Heart left ventricle (tissue), 16 donors: ENCODE results near the gene RPP25L. TPM values are rescaled to one million over a fixed set of nuclear protein-coding genes. Genes with fewer than 3 reads are reported as not detected.
A peak's percentile ranks its signal among the peaks of the same experiment; 100 is the strongest.

Experiments used
- ATAC-seq, 4 donors: fragments of 200-7000 bp; cut with Tn5 transposase; one replicate each; pipeline ENCODE4 v1.9.1; 2020 to 2022; ENCODE audit warnings: moderate library complexity in 4 of 4, mild to moderate bottlenecking in 3 of 4, moderate number of reproducible peaks in 1 of 4
- DNase-seq, 5 donors: peaks; one replicate each; pipeline ENCODE4 v3.0.0-alpha.2; 2020
- H3K27ac ChIP-seq, 12 donors: fragments of 200-600 bp; sonication (generic) in 4 of 12; one replicate each; pipeline versions ENCODE4 v1.5.0 to v1.8.0; 2016 to 2022; ENCODE audit warnings: mild to moderate bottlenecking in 2 of 12
- H3K27me3 ChIP-seq, 9 donors: fragments of 200-600 bp; sonication (generic) in 2 of 9; one replicate each; pipeline versions ENCODE4 v1.5.1 to v1.8.0; 2016 to 2022; ENCODE audit warnings: mild to moderate bottlenecking in 3 of 9
- H3K36me3 ChIP-seq, 9 donors: fragments of 200-600 bp; sonication (generic) in 2 of 9; one replicate each; pipeline versions ENCODE4 v1.5.0 to v1.8.0; 2018 to 2022; ENCODE audit warnings: mild to moderate bottlenecking in 2 of 9
- H3K4me1 ChIP-seq, 12 donors: fragments of 200-600 bp; sonication (generic) in 4 of 12; one replicate each; pipeline versions ENCODE4 v1.5.0 to v1.8.0; 2016 to 2022; ENCODE audit warnings: mild to moderate bottlenecking in 3 of 12
- H3K4me3 ChIP-seq, 12 donors: fragments of 200-600 bp; sonication (generic) in 4 of 12; one replicate each; pipeline versions ENCODE4 v1.5.0 to v1.8.0; 2017 to 2022; ENCODE audit warnings: mild to moderate bottlenecking in 9 of 12, moderate library complexity in 4 of 12
- H3K9me3 ChIP-seq, 12 donors: fragments of 200-600 bp; sonication (generic) in 4 of 12; one replicate each; pipeline versions ENCODE4 v1.5.0 to v1.8.0; 2016 to 2022; ENCODE audit warnings: mild to moderate bottlenecking in 1 of 12
- POLR2A ChIP-seq, 2 donors: fragments of 450-650 bp; IDR thresholded peaks; one replicate each; pipeline ENCODE4 v1.6.1; 2017; ENCODE audit warnings: antibody characterized with exemption in 2 of 2, mild to moderate bottlenecking in 2 of 2, moderate library complexity in 2 of 2
- WGBS, 4 donors: extraction: QIAGEN DNeasy Blood & Tissue Kit in 2 of 4; methylation state at CpG; one replicate each; pipeline versions ENCODE4 v1.1.5 to v1.1.7; 2013 to 2018; 5-methylcytosine and 5-hydroxymethylcytosine counted together
- intact Hi-C, 10 donors: fragments of 100-400 bp; cut with DNase I; formaldehyde crosslinking; loops; one replicate each; pipeline versions ENCODE4 v1.11.1 to v1.14.2; 2022
- polyA plus RNA-seq, 2 donors: library from polyadenylated mRNA; stranded (reverse); fragments of 200-250 nt; gene quantifications; one replicate each; pipeline ENCODE4 v1.2.3, GENCODE V29; 2013
- total RNA-seq, 9 donors: library from RNA; depleted of rRNA in 2 of 9; stranded (reverse); fragments of >200 nt in 2 of 9; fragmentation: NEBNext Ultra II Directional in 3 of 9; extraction: Animal tissue kit (Norgen Biotek cat#: 25700) in 3 of 9; gene quantifications; one replicate each; pipeline versions ENCODE4 v1.1.0 to v1.2.4, GENCODE V29; 2016 to 2023
- TF ChIP-seq, protein P1 (sequence below), 12 donors: fragments of 200-600 bp; sonication (generic) in 4 of 12; IDR thresholded peaks; one replicate each; pipeline versions ENCODE4 v1.5.0 to v1.8.0; 2018 to 2022; ENCODE audit warnings: antibody characterized with exemption in 12 of 12, mild to moderate bottlenecking in 5 of 12
- donor health status: ischemic (EF 13 %, LVEDD 7.1; RV severe dilation, severe dysfunction).
- donor health status: healthy with polysubstance abuse.
- donor health status: DM: no; HTN: yes; CAD: no.
- donor health status: DM: no; HTN: no; CAD: no.
- donor health status: ischemic (EF 25% LVEDD 6.9; RV normal size, moderate dysfunction).
- donor health status: ischemic (EF 25% LVEDD 5.7; RV mildly dilated, moderate dysfunction).
- donor health status: healthy.
- donor health status: DM: yes; HTN: yes; CAD: no.
- donor health status: ischemic (EF 35%, LVEDD 5.7; RV mildly dilated, moderate dysfunction).
- donor health status: nonischemic (EF 11% LVEDD 7.7; RV severe dilation, severe dysfunction).
- donor health status: DM: yes; HTN: yes; CAD: no.
- donor health status: PGD.
- donor health status: ischemic (EF 29% LVEDD 5.4; RV normal size, mild dysfunction).
- donor health status: nonischemic (EF 23%, LVEDD 6.1; RV moderate dilation, normal function).

The RPP25L gene
- total and polyA plus RNA-seq, 11 donors = 22.5 to 79.2 (median 38.3) TPM

DNA sequence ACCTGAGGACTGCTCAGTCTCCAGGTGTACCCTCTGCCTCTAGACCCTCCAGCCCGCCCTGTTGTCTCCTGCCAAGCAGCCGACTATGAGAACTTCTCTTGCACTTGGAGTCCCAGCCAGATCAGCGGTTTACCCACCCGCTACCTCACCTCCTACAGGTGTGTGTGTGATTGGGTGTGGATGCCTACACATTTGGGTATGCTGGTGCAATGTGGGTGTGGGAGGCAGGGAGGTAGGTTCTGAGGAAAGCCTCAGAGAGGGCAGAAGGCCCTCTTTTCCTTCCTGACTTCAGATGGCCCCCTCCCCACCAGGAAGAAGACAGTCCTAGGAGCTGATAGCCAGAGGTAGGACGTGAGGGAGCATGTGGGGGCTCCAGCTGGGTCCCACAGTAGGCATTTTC, 45.1 kb upstream of the RPP25L start:
- ATAC-seq = no peak
- Histone ChIP-seq H3K27ac (no peak overlapping the region), H3K9me3 (no peaks in the 10 kb centered on the region), H3K36me3 (peaks cover 0 to 39% (median 24%) of the 10 kb centered on the region in 9 donors), H3K27me3 (no peaks in the 10 kb centered on the region), H3K4me3 (no peak overlapping the region), H3K4me1 (peaks cover 7 to 48% (median 33%) of the 10 kb centered on the region in 12 donors)
- 92 to 95% (median 94%) methylated on average over 5 of the region's 5 CpGs for WGBS, 4 donors
- intact Hi-C loops = no loop called here
- no peak for DNase-seq
- TF ChIP-seq, protein P1, sequence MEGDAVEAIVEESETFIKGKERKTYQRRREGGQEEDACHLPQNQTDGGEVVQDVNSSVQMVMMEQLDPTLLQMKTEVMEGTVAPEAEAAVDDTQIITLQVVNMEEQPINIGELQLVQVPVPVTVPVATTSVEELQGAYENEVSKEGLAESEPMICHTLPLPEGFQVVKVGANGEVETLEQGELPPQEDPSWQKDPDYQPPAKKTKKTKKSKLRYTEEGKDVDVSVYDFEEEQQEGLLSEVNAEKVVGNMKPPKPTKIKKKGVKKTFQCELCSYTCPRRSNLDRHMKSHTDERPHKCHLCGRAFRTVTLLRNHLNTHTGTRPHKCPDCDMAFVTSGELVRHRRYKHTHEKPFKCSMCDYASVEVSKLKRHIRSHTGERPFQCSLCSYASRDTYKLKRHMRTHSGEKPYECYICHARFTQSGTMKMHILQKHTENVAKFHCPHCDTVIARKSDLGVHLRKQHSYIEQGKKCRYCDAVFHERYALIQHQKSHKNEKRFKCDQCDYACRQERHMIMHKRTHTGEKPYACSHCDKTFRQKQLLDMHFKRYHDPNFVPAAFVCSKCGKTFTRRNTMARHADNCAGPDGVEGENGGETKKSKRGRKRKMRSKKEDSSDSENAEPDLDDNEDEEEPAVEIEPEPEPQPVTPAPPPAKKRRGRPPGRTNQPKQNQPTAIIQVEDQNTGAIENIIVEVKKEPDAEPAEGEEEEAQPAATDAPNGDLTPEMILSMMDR (IDR thresholded peaks at IDR 0.05) = no peak
- TF ChIP-seq POLR2A (IDR thresholded peaks at IDR 0.05) = no peak

DNA sequence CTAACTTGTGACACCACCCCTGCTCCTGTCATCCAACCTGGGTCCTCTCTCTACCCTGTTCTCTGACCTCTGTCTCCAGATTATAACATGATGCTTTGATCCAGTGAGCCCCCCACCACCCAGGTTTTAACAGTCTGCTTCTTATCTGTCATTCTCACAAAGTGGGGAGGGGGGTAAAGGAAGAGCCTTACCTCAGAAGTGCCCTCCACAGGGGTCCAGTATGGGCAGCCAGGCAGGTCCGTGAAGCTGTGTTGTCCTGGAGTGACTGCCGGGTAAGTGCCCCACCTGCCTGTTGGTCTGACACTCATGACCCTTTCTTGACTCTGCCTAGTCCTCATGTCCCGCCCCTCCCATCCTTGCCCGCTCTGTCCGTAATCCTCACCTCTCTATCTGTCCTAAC, 43.5 kb upstream of the RPP25L start:
- DNase-seq = no peak

DNA sequence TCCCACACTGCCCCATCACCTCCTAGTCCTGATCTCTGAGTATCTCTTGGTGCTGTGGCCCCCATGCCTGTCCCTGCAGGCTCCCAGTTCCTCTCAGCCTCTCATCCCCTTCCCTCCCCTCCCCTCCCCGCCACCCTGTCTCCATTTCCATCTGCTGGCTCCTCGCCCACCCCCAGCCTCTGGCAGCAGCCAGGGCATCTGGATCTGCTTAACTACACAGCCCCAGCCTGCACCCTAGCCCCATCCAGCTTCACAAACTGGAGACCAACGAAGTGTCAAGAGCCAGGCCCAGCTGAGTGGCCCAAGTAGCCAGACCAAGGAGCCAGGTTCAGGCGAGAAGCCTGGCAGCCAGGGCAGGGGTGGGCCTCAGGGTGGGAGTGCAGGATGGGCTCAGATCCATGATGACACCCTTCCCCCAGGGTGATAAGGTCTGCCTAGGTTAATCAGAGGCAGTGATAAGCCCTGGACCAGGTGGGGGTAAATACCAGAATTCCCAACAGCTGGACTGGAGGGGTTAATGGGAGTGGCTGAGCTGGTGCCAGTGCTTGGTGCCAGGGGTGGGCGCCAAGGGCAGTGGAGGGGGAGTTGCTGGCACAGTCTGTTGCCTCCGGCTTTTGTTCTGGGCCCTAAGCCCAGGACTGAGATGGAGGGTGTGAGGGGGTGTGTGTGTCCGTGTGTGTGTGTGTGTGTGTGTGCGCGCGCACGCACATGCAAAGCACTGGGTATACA, 42.6 kb upstream of the RPP25L start:
- Histone ChIP-seq H3K27me3 (no peaks in the 10 kb centered on the region), H3K27ac (peak overlapping the region; percentile 43 to 95 (median 86)), H3K9me3 (no peaks in the 10 kb centered on the region), H3K36me3 (peaks cover 0 to 22% (median 10%) of the 10 kb centered on the region in 9 donors), H3K4me1 (peaks cover 7 to 61% (median 43%) of the 10 kb centered on the region in 12 donors), H3K4me3 (peak overlapping the region in 3 of 12 donors; percentile 22 to 61 (median 24))
- 29 to 49% (median 40%) methylated on average over 10 to 11 of the region's 11 CpGs for WGBS, 4 donors
- ATAC-seq = peak; percentile 47 to 81 (median 67)
- peak; percentile 81 to 88 (median 83) for DNase-seq
- TF ChIP-seq POLR2A (IDR thresholded peaks at IDR 0.05) = no peak
- TF ChIP-seq, protein P1 (IDR thresholded peaks at IDR 0.05) = no peak
- intact Hi-C loops = loop anchor here in 1 of 10 donors (5.0 kb wide), 1 partner anchor 48 kb away; no protein-coding TSS in a partner anchor

More for the DNA sequence above, 43.5 kb upstream of the RPP25L start:
- Histone ChIP-seq H3K9me3 (no peaks in the 10 kb centered on the region), H3K4me1 (peaks cover 7 to 61% (median 43%) of the 10 kb centered on the region in 12 donors), H3K27me3 (no peaks in the 10 kb centered on the region), H3K4me3 (no peak overlapping the region), H3K36me3 (peaks cover 0 to 27% (median 10%) of the 10 kb centered on the region in 9 donors), H3K27ac (peak overlapping the region in 10 of 12 donors; percentile 55 to 95 (median 86))
- no peak for ATAC-seq
- 67 to 74% (median 69%) methylated on average over 5 of the region's 5 CpGs for whole genome bisulfite sequencing, 4 donors
- intact Hi-C loops = no loop called here
- TF ChIP-seq, protein P1 (IDR thresholded peaks at IDR 0.05) = no peak
- no peak for TF ChIP-seq POLR2A (IDR thresholded peaks at IDR 0.05)
